Measurements from ENCODE around the gene BCL11A.

The BCL11A gene

DNA sequence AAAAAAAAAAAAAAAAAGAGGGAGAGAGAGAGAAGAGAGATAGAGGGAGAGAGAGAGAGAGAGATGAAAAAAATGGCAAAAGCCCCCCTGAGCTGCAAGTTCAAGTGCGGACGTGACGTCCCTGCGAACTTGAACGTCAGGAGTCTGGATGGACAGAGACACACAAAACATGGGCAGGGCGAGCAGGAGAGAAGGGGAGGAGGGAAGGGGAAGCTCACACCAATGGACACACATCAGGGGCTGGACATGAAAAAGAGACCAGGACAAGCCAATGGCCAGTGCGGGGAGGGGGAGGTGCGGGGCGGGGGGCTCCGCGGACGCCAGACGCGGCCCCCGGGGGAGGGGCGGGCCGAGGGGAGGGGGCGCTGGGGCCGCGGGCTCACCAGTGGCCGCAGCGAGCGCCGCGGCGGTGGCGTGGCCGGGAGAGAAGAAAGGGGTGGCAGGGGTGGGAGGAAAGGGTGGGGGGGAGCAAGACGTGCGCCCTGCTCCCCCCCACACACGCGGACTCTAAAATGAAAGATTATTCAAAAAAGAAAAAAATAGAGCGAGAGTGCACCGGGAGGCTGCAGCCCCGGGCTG, at the start of gene BCL11A:
Gene BCL11A, minus strand, starts transcription at position 160 of the 579 bp plus-strand sequence. CDS start 384 bp downstream, outside the sequence.
- peak; percentile 76 to 84 for DNase-seq

- no peak for DNase-seq
Measured at GRCh38 chr2:60602828-60603532, 49.5 kb upstream of the BCL11A start.

- no peak for DNase-seq
Measured at GRCh38 chr2:60602388-60602787, 48.9 kb upstream of the BCL11A start.

GRCh38 chr2:60598271-60598670, 44.8 kb upstream of the BCL11A start:
- no peak for DNase-seq

- DNase-seq = no peak
Measured at GRCh38 chr2:60597346-60597745, 43.9 kb upstream of the BCL11A start.

GRCh38 chr2:60596411-60596810, 43.0 kb upstream of the BCL11A start:
- no peak for DNase-seq

- DNase-seq = no peak
Measured at GRCh38 chr2:60595953-60596352, 42.5 kb upstream of the BCL11A start.

DNA sequence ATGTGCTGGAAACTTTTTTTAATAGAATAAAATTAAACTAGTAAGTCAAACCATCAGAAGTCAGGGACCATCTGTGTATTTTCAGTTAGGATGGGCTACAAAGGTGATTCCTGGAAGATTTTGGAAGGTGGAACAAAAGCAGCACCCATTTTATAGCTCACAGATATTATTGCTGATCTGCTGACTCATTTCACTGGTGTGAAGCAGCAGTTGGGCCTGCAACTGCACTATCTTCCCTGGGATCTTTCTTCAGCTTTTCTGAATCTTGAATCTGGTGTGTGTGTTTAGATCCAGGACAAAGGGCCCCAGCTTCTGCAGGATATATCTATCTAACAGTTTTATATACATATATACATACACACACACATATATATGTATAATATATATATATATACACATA, 35.6 kb upstream of the BCL11A start:
- no peak for DNase-seq

DNA sequence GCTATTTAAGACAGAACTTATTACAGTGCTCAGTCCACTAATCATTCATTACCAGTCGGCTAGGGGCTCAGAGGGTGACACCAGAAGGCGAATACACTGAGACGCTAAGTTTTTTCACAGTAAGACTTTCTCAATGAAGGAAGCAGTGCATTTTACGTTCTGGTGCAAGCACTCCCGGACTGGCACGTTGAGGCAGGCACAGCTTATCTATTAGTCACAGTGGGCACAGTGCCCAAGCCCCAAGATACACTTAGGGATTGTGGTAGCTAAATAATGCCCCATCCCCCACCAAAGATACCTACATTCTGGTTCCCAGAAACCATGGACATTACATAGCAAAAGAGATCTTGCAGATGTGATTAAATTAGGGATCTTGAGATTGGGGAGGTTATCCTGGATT, 32.6 kb upstream of the BCL11A start:
- no peak for DNase-seq

GRCh38 chr2:60585276-60585675, 31.8 kb upstream of the BCL11A start:
- DNase-seq = no peak

DNA sequence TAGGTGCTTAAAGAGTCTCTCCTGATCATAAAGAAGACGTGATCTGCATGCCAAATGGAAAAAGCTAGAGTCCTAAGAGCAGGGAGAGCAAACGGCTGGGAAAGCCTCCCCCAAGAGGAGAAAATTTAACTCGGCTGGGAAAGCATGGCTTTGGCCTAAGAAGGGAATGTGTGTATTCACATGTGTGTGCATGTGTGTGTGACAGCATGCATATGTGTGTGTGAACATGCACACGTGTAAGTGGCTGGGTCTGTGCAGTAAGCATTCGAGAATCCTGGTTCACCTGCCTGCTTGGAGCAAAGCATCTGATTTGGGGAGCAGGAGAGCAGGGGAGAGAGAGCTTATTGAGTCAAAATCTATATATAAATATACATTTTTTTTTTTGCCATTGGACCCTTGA, 30.1 kb upstream of the BCL11A start:
- DNase-seq = no peak

GRCh38 chr2:60581433-60582282, 28.2 kb upstream of the BCL11A start:
- peak; percentile 32 to 41 for DNase-seq

DNA sequence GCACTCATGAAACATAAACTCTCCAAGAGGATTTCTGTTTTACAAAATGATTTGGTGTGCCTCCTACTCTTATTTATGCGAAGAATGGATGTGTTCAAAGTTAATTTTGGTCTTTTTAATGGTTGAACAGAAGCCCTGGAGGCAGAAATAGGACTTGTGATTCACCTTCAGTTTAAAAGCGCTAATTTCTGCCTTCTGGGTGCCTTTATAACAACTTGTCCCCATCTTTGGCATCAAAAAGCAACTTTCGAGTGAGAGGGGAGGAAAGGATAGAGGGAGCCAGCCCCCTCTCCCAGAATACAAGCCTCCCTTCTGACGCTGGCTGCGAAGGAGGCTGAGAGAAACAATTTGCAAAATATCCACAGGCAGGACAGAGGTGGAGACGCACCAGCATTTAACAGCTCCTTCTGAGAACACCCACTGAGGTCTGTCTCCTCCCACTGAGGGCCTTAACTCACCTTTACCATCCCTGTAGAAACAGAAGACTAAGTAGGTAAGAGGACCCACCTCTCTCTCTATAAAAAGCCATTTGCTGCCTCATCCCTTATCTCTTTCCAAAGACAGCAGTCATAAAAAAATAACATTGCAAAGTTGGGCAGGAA, 24.3 kb upstream of the BCL11A start:
- no peak for DNase-seq

DNA sequence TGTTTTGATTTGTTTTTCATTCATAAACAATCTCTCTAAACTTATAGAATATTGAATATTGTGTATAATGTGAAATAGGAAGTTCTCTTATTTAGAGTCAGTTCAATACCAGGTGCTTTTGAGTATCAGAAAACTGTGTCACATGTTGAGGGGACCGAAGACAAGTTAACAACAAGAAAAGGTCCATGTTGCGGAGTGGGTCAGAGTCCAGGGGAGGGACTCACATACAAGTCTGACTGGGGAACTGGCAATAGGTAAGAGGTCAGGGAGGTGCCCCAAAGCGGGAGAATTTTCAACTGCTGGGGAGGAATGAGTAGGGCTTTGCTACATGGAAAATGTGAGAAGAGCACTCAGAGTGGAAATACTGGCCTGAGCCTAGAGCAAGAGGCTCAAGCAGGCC, 19.8 kb upstream of the BCL11A start:
- no peak for DNase-seq

GRCh38 chr2:60570251-60570650, 16.8 kb upstream of the BCL11A start:
- DNase-seq = no peak

DNA sequence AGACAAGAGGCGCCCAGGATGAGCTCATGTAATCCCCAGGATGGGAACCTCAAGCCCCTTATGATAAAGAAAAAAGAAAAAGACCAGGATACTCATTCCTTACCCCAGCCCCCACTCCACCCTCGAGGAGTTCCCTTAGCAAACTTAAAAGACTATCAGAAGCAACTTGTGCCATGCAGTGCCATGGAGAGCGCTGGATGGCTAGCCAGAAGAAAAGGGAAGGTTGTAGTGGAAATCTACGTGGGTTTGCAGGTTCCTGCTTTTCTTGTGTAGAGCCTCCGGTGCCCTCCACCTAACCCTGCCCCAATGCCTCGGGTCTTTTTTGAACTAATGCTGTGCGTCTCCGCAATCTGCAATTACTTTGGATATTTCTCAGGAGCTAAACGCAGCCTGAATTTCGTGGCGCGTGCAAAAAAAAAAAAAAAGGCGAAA, 16.2 kb upstream of the BCL11A start:
- DNase-seq = no peak

- DNase-seq = no peak
Measured at GRCh38 chr2:60567919-60568768, 14.7 kb upstream of the BCL11A start.

DNA sequence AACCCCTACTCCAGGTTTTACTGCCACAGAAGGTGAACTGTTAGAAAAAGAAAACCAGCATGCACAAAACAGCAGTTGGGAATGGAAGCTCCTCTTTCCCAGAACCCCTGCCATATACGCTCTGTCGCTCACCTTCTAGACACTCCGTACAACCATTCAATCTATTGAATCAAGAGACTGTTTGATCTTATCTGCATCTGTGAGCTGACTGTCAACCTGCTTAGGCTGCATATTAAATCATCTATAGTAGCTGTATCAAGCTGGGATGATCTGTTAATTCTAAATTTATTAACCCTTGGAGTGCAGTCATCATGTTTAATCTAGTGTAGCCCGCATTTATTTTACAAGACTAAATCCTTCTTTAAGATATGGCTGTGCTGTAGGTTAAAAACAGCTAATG, 13.6 kb upstream of the BCL11A start:
- DNase-seq = no peak

- DNase-seq = no peak
Measured at GRCh38 chr2:60565472-60565871, 12.0 kb upstream of the BCL11A start.

DNA sequence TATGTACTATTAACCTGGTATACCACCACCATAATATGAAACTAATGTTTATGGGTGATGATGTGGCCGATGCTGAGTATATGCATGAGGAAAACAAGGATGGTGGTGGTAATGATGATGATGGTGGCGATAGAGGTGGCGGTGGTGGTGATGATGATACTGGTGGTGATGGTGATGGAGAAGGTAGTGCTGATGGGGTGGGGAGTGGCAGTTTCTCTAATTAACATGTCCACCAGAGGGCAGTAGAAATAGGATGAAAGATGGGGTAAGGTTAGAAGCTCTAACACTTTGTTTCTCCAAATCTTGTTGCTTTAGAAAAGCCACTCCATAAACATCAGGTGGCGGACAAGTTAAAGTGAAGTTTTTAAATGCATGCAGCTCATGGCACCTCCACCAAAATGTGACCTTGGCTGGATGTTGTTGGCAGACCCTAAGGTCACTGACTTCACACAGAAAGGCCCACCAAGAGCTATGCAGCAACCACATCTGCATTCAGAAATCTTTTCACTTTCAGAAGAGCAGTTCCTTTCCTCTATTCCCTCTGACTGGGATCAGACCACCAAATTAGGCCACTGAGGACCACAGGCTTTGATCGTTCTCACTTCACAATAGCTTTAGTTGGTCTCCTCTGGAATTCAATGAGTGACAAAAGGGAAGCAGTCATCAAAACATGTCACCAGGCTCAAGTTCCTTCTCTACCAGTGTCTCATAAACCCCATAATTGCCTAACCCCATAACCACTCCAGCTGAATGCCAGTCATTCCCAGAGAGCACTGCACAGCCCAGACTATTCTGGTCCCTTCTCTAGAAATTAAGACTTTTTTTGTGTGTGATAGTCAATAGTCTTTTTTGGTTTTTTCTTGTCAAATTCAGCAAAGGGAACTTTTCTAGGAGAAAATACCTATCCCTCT, 7.5 kb upstream of the BCL11A start:
- DNase-seq = no peak

DNA sequence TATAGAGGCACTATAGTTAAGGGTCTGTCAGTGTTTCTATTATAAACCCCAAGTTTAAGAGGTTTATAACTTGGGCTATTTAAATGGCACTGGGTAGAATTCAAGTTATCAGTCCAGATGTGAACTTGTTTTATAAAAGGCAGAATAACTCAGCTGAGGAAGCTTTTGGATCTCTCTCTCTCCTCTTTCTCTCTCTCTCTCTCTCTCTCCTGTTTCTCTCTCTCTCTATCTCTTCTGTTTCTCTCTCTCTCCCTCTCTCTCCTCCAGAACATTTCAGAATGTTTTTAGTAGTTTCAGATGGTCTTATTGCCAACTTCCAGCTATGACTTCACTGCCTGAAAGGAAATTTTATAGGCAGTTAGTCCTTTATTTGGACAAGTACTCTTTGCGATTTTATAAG, 6.4 kb upstream of the BCL11A start:
- DNase-seq = no peak

All from NCI-H1930 (cell line).